Measurements from ENCODE around the gene SCYGR4. TPM values are rescaled to one million over a fixed set of nuclear protein-coding genes. Genes with fewer than 3 reads are reported as not detected.

Gene SCYGR4
- total RNA-seq, 2 donors from 2014 or later = not detected

DNA sequence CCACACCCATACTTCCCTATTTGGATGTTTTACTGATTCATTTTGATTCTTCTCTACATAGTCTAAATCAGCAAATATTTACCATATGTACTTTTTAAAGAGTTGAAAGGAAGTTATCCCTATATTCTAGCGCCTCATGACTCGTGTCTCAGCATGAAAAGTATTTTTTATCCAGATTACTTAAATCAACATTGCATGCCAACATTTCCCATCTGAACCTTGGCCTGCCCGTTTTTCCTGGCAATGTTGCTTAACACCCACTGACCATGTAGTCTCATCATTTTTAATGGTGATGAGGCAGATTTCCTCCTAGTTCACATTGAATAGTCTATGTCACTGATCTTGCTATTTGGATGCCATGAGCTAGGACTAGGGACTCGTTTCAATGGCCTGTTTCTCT, 36.1 kb downstream of the SCYGR4 start:
- intact Hi-C loops (cut with DNase I) = loop anchor here (10.0 kb wide), 1 partner anchor 249 kb away; no protein-coding TSS in a partner anchor
- DNase-seq = no peak
- Histone ChIP-seq H3K4me1 (no peaks in the 10 kb centered on the region), H3K36me3 (no peaks in the 10 kb centered on the region), H3K9me3 (no peaks in the 10 kb centered on the region), H3K4me3 (no peak overlapping the region), H3K9ac (ENCODE audit: low read depth in 2 of 2, low read length in 2 of 2) (no peak overlapping the region), H3K27ac (no peak overlapping the region), H3K27me3 (no peaks in the 10 kb centered on the region)
- TF ChIP-seq CTCF (IDR thresholded peaks at IDR 0.05) = no peak

GRCh38 chr2:227654426-227654825, 37.1 kb downstream of the SCYGR4 start:
- Histone ChIP-seq H3K27ac (no peak overlapping the region), H3K9ac (ENCODE audit: low read depth in 2 of 2, low read length in 2 of 2) (no peak overlapping the region), H3K4me1 (no peaks in the 10 kb centered on the region), H3K36me3 (no peaks in the 10 kb centered on the region), H3K4me3 (no peak overlapping the region), H3K27me3 (no peaks in the 10 kb centered on the region), H3K9me3 (no peaks in the 10 kb centered on the region)
- no peak for TF ChIP-seq CTCF (IDR thresholded peaks at IDR 0.05)
- DNase-seq = no peak
- intact Hi-C loops (cut with DNase I) = loop anchor here (10.0 kb wide), 1 partner anchor 250 kb away; no protein-coding TSS in a partner anchor

DNA sequence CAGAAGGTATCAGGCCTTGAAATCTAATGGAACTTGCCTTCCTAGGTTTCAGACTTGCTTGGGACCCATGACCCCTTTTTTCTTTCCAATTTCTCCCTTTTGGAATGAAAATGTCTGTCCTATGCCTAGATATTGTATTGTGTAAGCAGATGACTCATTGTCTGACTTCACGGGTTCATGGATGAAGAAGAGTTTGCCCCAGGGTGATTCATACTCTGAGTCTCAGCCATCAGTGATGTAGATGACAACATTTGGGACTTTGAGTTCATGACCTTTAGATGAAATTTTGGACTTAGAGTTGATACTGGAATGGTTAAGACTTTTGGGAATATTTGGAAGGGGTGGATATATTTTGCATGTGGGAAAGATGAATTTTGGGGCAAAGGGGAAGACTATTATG, 38.2 kb downstream of the SCYGR4 start:
- Histone ChIP-seq H3K4me3 (no peak overlapping the region), H3K36me3 (no peaks in the 10 kb centered on the region), H3K27me3 (no peaks in the 10 kb centered on the region), H3K9ac (ENCODE audit: low read depth in 2 of 2, low read length in 2 of 2) (no peak overlapping the region), H3K4me1 (no peaks in the 10 kb centered on the region), H3K9me3 (no peaks in the 10 kb centered on the region), H3K27ac (no peak overlapping the region)
- intact Hi-C loops (cut with DNase I) = loop anchor here (5.0 to 10.0 kb wide), 3 partner anchors 207 to 251 kb away; no protein-coding TSS in a partner anchor
- no peak for DNase-seq
- TF ChIP-seq CTCF (IDR thresholded peaks at IDR 0.05) = no peak

DNA sequence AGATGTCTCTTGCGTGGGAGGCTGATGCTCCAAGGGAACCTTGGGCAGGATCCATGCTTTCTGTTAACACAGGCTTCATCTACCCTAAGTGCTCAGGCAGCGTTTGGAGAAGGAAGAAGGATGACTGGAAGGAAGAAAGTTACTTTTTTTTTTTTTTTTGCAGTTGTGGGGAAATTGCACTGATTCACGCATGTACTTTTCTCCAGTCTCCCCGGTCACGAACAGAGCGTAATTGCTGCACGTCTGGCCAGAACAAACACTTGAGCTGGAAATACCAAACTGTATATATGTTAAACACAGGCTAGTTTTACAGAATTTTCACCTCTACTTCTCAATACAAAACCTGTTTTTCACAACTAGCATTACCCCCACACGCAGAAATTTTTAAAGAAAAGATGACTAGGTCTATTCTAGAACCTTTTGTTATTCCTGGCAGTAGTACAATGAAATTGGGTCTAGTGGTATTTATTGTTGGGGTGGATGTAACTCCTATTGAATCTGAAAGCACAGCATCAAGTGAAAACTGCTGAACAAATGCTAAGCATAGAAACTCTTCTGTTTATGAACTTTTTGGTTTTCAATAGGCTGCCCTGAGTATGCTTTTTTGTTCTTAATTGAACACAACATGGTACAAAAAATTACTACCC, 40.0 kb downstream of the SCYGR4 start:
- Histone ChIP-seq H3K9ac (ENCODE audit: low read depth in 2 of 2, low read length in 2 of 2) (no peak overlapping the region), H3K9me3 (no peaks in the 10 kb centered on the region), H3K27ac (no peak overlapping the region), H3K36me3 (no peaks in the 10 kb centered on the region), H3K4me1 (no peaks in the 10 kb centered on the region), H3K27me3 (no peaks in the 10 kb centered on the region), H3K4me3 (no peak overlapping the region)
- intact Hi-C loops (cut with DNase I) = loop anchor here (5.0 to 10.0 kb wide), 3 partner anchors 205 to 253 kb away; no protein-coding TSS in a partner anchor
- TF ChIP-seq CTCF (IDR thresholded peaks at IDR 0.05) = no peak
- no peak for DNase-seq

DNA sequence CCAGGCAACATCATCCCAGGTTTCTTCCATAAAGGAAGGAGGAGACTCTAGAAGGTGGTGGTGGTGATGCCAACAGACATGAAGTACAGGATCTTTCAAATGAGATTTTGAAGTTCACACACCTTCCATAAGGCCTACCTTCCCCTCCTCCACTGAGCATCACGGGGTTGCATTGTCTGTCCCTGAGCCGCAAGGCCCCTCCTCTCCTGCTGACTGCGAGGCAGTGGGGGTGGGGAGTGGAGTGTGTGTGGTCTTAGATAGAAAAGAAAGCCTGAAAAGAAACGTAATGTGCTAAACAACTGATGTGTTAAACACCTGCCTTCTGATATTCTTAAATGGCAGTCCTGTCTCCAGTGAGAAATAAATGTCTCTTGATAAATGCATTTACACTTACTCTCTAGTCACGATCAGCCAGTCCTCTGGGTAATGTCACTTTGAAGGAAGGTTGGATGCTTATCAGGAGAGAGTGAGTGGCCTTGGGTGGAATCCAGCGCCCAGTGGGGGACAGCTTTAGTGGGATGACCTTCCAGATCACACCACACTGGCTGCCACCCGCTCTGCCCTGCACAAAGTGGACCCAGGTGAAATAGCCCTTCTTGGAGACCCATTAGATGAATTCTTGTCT, 43.8 kb downstream of the SCYGR4 start:
- H3K27ac ChIP-seq = no peak overlapping the region

More for the DNA sequence above, 43.8 kb downstream of the SCYGR4 start:
- Histone ChIP-seq H3K4me3 (no peak overlapping the region), H3K9ac (ENCODE audit: low read depth in 2 of 2, low read length in 2 of 2) (no peak overlapping the region), H3K9me3 (no peaks in the 10 kb centered on the region), H3K4me1 (no peaks in the 10 kb centered on the region), H3K27me3 (no peaks in the 10 kb centered on the region), H3K36me3 (no peaks in the 10 kb centered on the region)
- intact Hi-C loops (cut with DNase I) = loop anchor here (2.0 kb wide), 1 partner anchor 106 kb away; no protein-coding TSS in a partner anchor
- DNase-seq = no peak
- TF ChIP-seq CTCF (IDR thresholded peaks at IDR 0.05) = no peak
